GM19397 (cell line): ENCODE data around the gene GCC1.
A peak's percentile ranks its signal among the peaks of the same experiment; 100 is the strongest.
"Not testable (repeated sequence)": the region's sequence is repeated elsewhere in the genome, so short reads cannot be mapped to it uniquely, and the experiment has no call there.

Experiments used
- ATAC-seq: cut with Tn5 transposase; IDR thresholded peaks from one replicate; pipeline ENCODE4 v1.9.1; 2021; ENCODE audit warnings: mild to moderate bottlenecking, moderate library complexity; ENCODE audit not compliant: unreplicated experiment

Gene GCC1

GRCh38 chr7:127589896-127590295 lies 4.5 kb upstream of the GCC1 start:
- no peak for ATAC-seq

DNA sequence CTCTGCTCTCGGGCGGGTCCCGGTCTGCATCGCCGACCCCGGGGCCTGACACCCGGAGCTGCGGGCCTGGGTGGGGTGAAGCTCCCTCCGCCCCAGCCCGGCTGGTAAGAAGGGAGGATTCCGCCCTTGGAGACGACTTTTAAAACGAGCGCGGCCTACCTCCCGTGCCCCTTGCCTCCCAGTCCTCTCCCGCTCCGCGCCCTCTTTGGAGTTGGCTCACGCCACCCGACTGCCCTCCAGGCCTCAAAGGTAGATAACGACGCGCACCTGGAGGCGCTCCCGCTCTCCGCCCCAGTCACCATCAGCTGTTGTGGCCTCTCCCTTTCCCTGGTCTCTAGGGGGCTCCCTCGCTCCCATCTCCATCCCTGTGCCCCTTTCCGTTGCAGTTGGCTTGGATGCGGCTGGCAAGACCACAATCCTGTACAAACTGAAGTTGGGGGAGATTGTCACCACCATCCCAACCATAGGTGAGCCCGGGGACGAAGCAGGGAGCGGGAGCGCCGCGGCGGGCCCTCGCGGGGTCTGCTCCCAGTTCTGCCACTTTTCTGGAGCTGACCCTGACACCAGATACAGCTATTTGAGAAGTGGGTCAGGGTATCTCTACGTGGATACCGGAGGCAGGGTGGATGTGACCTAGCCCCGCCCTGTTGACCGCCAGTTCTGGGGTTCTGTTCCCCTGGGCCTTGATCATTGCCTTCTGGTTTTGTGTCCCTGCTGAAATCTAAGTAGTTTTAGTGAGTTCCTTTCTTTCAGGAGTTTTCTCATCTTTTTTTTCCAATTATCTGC lies 3.5 kb upstream of the GCC1 start:
- peak; percentile 11 for ATAC-seq

DNA sequence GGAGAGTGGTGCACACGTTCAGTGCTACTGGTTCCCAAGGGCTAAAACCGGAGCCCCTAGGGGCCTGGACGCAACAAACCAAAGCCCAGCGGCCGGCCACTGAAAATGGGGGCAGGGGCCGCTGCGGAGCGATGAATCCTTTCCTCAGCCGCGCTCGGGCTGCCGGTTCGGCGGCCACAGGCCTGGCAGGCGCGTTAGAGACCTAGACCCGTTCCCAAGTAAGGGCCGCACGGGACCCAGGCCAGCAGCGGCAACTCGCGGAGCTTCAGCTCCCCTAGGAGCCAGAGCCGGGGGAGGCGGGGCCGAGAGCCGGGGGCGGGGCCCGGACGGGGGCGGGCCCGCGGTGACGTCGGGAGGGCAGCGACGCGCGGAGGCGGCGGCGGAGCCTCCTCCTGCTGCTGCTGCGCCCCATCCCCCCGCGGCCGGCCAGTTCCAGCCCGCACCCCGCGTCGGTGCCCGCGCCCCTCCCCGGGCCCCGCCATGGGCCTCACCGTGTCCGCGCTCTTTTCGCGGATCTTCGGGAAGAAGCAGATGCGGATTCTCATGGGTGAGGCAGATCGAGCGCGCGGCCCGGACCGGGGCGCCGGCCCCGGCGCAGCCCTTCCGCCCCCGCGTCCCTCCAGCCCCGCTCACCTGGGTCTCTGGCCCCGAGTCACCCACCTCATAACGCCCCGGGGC lies 2.8 kb upstream of the GCC1 start, which contains the start of gene ARF5:
TSS of gene ARF5 (plus strand) at position 393 of the 678 bp plus-strand sequence. CDS start at position 481, 88 bp downstream.
- ATAC-seq, result peak; percentile 70

DNA sequence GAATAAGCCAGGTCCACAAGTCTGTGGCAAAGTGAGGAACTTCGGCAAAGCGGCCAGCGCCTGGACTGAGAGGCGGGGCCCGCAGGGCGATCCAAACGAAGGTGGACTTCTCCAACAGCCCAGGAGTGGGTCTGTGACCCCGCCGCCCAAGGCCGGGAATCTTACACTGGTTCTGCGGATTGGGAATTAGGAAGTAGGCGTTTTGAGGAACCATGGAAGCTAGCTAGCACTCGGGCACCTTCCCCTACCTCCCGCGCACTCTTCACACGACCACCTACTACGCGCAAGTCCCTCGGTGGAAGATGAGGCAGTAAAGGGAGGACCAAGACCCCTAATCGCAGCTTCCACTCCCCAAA lies 2.2 kb upstream of the GCC1 start:
- no peak for ATAC-seq

GRCh38 chr7:127586346-127586745 lies 950 bp upstream of the GCC1 start:
- no peak for ATAC-seq

GRCh38 chr7:127584648-127585043 lies 750 bp downstream of the GCC1 start:
- ATAC-seq, result no peak

DNA sequence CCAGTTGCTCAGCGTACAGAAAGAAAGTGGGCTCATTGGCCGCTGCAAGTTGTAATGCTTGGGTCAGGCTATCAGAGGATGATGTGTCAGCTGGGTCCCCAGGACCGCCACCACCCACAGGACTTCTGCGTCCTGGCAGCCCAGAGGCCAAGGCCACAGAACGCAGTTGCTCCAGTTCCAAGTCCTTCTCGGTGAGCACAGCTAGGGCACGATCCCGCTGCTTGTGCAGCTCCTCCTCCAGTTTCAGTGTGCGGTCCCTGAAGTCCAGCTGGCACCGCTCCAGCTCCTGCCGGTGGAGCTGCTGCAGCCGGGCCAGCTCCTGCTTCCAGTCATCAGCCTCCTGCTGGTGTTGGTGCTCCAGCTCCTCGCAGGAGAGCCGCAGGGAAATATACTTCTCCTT lies 3.0 kb downstream of the GCC1 start:
- ATAC-seq, result no peak

DNA sequence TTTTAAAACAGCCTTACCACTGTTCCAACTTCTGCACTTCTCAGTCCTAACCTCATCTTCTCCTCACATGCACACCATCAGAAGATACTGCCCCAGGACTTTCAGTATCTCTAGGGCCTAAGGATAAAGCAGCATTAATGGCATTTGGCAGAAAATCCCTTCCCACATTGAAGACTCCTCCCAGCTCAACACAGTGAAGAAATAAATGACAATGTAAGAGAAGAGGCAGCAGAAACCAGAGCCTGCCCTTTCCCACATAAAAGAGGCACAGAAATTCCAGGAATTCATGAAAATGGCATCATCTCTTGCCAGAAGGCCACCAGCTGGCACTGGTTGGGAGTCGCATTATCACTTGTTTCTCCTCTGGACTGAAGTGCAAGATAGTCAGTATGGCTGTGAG lies 3.7 kb downstream of the GCC1 start:
- ATAC-seq, result no peak

DNA sequence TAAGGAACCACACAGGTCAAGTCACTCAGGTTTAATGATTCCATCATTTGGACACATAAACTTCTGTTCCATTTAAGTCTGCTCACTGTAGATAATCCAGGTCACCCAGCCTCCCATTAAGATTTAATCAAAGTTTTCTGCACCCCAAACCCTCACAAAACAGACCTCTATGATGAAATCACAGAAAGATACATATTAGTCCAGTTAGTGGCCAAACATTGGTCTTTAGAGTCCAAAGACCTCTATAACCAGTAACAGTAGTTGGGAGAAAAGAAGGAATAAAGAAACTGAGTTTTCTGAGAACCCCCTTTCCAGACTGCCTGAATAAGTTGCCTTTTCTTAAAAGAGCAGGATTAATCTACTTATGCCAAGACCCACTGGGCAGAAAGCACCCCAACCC lies 4.8 kb downstream of the GCC1 start:
- no peak for ATAC-seq

DNA sequence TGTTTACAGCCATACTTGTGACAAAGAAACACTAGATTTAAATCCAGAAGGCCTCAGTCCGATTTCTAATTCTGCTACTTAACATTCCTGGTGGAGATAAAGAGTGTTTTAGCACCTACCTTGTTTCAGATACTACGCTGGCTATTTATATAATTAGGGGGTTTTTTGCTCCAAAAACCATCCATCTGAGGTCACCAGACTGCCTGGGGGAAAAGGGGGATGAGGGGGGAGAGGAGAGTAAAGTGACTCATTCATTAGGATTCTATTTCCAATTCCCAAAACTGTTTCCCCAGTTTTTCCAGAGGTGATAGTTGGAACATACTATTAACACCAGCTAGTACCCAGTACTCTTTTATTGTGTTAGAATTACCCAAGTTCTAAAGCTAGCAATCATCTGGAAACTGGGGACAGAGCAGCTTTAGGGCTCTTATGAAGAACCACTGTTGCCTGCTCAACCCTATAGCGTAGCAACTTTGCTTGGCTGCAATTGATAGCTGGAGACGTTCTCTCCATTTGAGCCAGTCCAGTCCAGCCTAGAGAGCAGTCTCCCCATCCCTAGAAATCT lies 6.6 kb downstream of the GCC1 start:
- ATAC-seq, result no peak

DNA sequence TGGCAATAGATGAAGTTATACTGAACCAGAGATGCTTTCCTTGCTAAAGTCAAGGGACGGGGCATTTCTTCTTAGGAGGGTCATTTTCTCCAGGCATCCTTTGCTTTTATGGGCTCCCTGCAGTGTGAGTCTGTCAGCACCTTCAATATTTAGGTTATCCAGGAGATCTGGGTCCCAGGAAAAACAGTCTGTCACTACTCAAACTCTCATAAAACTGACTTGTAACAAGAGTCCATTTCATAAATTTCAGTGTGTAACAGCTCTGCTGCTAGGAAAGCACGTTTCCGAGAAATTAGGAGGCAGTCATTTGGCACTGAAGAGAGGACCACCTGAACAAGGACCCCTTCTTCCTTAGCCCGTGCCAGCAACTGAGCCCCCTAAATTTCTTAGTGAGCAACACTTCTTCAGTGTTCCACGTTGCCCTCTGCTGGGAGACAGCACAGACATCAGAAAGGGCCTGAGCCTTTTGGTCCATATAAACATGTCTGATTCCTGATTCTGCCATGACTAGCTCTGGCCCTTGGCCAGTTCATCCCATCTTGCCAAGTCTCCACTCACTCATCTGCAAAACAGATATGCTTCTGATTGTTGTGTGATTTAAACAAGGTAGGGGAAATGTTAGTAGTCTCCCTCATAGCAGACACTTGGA lies 7.2 kb downstream of the GCC1 start:
- no peak for ATAC-seq

- ATAC-seq, result no peak
These were observed 13.5 kb downstream of the GCC1 start for GRCh38 chr7:127571741-127572505.

DNA sequence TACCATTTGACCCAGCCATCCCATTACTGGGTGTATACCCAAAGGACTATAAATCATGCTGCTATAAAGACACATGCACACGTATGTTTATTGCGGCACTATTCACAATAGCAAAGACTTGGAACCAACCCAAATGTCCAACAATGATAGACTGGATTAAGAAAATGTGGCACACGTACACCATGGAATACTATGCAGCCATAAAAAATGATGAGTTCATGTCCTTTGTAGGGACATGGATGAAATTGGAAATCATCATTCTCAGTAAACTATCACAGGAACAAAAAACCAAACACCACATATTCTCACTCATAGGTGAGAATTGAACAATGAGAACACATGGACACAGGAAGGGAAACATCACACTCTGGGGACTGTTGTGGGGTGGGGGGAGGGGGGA lies 17.4 kb downstream of the GCC1 start:
- ATAC-seq, result not testable (repeated sequence)

- ATAC-seq, result no peak
These were observed 19.2 kb downstream of the GCC1 start for GRCh38 chr7:127566242-127566641.

- ATAC-seq, result no peak
These were observed 27.6 kb downstream of the GCC1 start for GRCh38 chr7:127557803-127558202.

DNA sequence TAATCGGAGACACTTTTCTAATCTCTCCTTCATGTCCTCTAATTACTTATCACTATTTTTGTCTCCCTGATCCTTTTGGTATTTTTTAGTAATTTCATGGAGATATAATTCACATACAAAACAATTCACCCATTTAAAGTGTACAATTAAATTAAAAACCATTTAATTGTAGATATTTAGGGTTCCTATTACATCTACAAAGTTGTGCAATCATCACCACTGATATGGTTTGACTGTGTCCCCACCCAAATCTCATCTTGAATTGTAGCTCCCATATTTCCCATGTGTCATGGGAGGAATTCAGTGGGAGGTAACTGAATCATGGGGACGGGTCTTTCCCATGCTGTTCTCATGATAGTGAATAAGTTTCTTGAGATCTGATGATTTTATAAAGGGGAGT lies 29.0 kb downstream of the GCC1 start:
- no peak for ATAC-seq

DNA sequence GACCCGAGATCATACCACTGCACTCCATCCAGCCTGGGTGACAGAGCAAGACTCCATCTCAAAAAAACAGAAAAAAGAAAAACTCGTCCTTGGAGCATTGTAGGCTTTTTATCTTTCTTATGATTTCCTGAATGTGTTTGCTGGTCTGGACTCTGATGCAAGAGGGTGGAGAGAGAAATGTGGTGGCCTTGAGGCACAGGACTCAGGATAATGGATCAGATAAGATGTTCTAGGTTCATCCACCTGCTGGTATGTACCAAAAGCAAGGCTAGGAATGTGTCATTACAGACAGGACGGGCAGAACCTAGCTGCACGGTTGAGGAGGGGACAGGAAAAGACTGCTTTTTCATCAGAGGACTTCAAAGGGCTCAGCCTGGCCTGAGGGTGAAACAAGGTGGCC lies 33.5 kb downstream of the GCC1 start:
- no peak for ATAC-seq

- no peak for ATAC-seq
These were observed 35.1 kb downstream of the GCC1 start for GRCh38 chr7:127550247-127550646.

- no peak for ATAC-seq
These were observed 39.1 kb downstream of the GCC1 start for GRCh38 chr7:127546313-127546712.

DNA sequence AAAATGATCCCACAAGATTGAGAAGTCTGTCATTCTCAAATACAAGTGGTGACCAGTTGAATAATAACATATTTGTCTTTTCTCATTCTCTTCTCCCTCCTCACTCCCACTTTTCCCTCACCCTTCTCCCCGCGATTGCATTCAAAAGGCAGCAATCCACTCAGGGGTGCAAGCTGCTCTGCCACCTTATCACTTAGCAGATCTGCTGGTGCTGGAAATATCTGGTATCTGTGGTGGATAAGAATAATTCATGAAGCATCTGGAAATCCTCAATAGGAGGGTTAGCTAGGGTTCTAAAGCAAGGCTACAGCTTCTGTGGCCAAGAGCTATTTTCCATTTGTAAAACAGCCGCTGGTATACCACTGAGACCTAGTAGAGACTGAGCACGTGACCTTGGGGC lies 43.8 kb downstream of the GCC1 start:
- no peak for ATAC-seq

- not testable (repeated sequence) for ATAC-seq
These were observed 44.9 kb downstream of the GCC1 start for GRCh38 chr7:127540461-127540860.
